K562 (cell line): ENCODE measurements around the gene LBP. TPM values are rescaled to one million over a fixed set of nuclear protein-coding genes. Genes with fewer than 3 reads are reported as not detected.

Source experiments
- PHB2 ChIP-seq: fragments of 450-650 bp; IDR thresholded peaks from 2 replicates; pipeline ENCODE4 v1.6.1; 2017; ENCODE audit warnings: low read depth
- U2AF2 ChIP-seq: fragments of 200-400 bp; formaldehyde crosslinking; optimal IDR thresholded peaks from 2 replicates; pipeline ENCODE3; 2017; ENCODE audit warnings: low read depth, mild to moderate bottlenecking, low read length
- polyA plus RNA-seq, 8 experiments: library from polyadenylated mRNA; depleted of rRNA in 4 of 8; stranded (reverse) in 5 of 8; unstranded in 3 of 8; fragments of >200 nt; fragmentation: Nextera tagmentation in 2 of 8; fragmentation: Illumina TruSeq in 1 of 8; extraction: Ambion mirVana in 2 of 8; extraction: Trizol in 1 of 8; gene quantifications; 2 replicates each; pipeline versions ENCODE4 v1.2.1 to v1.2.3, GENCODE V29; 2011 to 2014; ENCODE audit warnings: inconsistent platforms in 1 of 8, missing spikeins in 1 of 8
- small RNA-seq: library from RNA; depleted of rRNA; stranded (forward); fragments of <200 nt; gene quantifications from one replicate; pipeline ENCODE3, GENCODE V24; 2014
- total RNA-seq, 7 experiments: library from RNA; depleted of rRNA in 6 of 7; stranded (reverse); fragments of >200 nt in 6 of 7; fragmentation: Illumina TruSeq in 2 of 7; extraction: Trizol in 2 of 7; gene quantifications; 2 replicates each; pipeline versions ENCODE4 v1.2.1 to v1.2.3, GENCODE V29; 2011 to 2021; ENCODE audit warnings: low replicate concordance in 1 of 7

Gene LBP
- total and polyA plus RNA-seq, 9 of the 15 experiments (the other 6 are each of a cell fraction or from before 2014, with no cell fraction given) = 0.06 to 0.31 (median 0.09) TPM; not detected in 3

DNA sequence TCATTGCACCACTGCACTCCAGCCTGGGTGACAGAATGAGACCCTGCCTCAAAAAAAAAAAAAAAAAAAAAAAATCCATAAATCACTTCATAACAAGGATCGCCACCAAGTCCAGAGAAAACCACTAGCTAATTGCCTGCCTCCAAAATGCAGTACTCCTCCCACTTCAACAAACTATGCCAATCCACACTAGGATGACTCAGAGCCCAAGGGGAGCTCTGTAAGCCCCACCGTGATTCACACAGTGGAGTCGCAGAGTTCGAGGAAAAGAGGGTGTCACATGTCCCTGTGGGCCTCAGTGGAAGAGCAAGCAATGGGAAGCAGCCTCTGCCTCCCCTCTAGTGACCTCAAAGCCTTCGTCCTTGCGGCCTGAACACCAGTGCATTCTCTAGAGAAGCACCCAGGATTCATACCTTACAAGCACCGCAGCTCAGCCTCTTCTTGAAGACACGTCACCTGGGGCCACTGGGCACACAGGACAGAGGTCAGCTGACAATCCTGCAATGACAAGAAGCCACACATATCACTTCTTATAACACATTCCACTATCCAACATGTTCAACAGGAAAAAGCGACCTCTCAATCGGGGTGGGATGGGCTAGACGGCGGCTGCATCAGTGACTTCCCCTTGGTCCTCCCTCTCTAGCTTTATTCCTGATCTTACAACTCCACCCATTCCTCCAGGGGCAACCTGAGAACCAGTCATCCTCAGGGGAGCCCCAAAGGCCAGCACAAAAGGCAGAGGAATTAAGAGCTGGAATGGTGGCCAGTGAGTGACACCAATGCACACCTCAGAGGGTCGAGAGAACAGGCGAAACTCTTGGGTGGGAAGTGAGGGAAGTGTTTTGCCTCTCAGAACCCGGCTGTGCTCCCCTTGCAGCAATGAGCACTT, 80.0 kb downstream of the LBP start (continued):
- TF ChIP-seq PHB2 = no peak
- TF ChIP-seq U2AF2 = no peak

Small RNA genes within 50 kb of the gene (small RNA-seq; reads per million reads assigned to genes)
- gene RF00056 (not detected), gene SNORA71B (17.3 reads per million, percentile 96 among the genes with 10 or more reads in this experiment)

Other genes starting within 250 kb of the LBP start
- 48.3 and 61.2 TPM in 2 replicates for gene TGM2, start 181.2 kb upstream of the LBP start, total RNA-seq (2014; rRNA removed)
- 17.4 and 22.0 TPM in 2 replicates for gene TGM2, start 181.2 kb upstream of the LBP start, total RNA-seq (2014; rRNA removed; fragmentation: Illumina TruSeq; extraction: Trizol)
- 20.4 and 21.0 TPM in 2 replicates for gene TGM2, start 181.2 kb upstream of the LBP start, total RNA-seq (2015; rRNA removed; fragmentation: Illumina TruSeq; extraction: Trizol)
- gene TGM2, start 181.2 kb upstream of the LBP start, total RNA-seq (2021) = 78.5 and 82.3 TPM in 2 replicates
- gene TGM2, start 181.2 kb upstream of the LBP start, polyA plus RNA-seq (2011; rRNA removed) = 35.3 and 37.6 TPM in 2 replicates
- 55.1 and 56.7 TPM in 2 replicates for gene TGM2, start 181.2 kb upstream of the LBP start, polyA plus RNA-seq (2014; fragmentation: Illumina TruSeq; extraction: Trizol)
- gene TGM2, start 181.2 kb upstream of the LBP start, polyA plus RNA-seq (2014; fragmentation: Nextera tagmentation; extraction: Ambion mirVana) = 1 to 10 TPM; 5.5 TPM
- gene TGM2, start 181.2 kb upstream of the LBP start, polyA plus RNA-seq (2014; rRNA removed) = 43.9 and 48.0 TPM in 2 replicates
- not detected in 2 replicates for gene KIAA1755, start 85.7 kb upstream of the LBP start, total RNA-seq (2014; rRNA removed)
- not detected in 2 replicates for gene KIAA1755, start 85.7 kb upstream of the LBP start, total RNA-seq (2014; rRNA removed; fragmentation: Illumina TruSeq; extraction: Trizol)
- gene KIAA1755, start 85.7 kb upstream of the LBP start, total RNA-seq (2015; rRNA removed; fragmentation: Illumina TruSeq; extraction: Trizol) = not detected in 2 replicates
- not detected in 2 replicates for gene KIAA1755, start 85.7 kb upstream of the LBP start, total RNA-seq (2021)
- not detected in 2 replicates for gene KIAA1755, start 85.7 kb upstream of the LBP start, polyA plus RNA-seq (2011; rRNA removed)
- gene KIAA1755, start 85.7 kb upstream of the LBP start, polyA plus RNA-seq (2014; fragmentation: Illumina TruSeq; extraction: Trizol) = not detected in 2 replicates
- gene KIAA1755, start 85.7 kb upstream of the LBP start, polyA plus RNA-seq (2014; fragmentation: Nextera tagmentation; extraction: Ambion mirVana) = not detected
- gene KIAA1755, start 85.7 kb upstream of the LBP start, polyA plus RNA-seq (2014; rRNA removed) = 0.12 TPM in 1 of 2 replicates, not detected in the other
- gene BPI, start 42.3 kb upstream of the LBP start, total RNA-seq (2014; rRNA removed) = not detected in 2 replicates
- not detected in 2 replicates for gene BPI, start 42.3 kb upstream of the LBP start, total RNA-seq (2014; rRNA removed; fragmentation: Illumina TruSeq; extraction: Trizol)
- gene BPI, start 42.3 kb upstream of the LBP start, total RNA-seq (2015; rRNA removed; fragmentation: Illumina TruSeq; extraction: Trizol) = not detected in 2 replicates
- gene BPI, start 42.3 kb upstream of the LBP start, total RNA-seq (2021) = not detected in 2 replicates
- not detected in 2 replicates for gene BPI, start 42.3 kb upstream of the LBP start, polyA plus RNA-seq (2011; rRNA removed)
- gene BPI, start 42.3 kb upstream of the LBP start, polyA plus RNA-seq (2014; fragmentation: Illumina TruSeq; extraction: Trizol) = not detected in 2 replicates
- not detected for gene BPI, start 42.3 kb upstream of the LBP start, polyA plus RNA-seq (2014; fragmentation: Nextera tagmentation; extraction: Ambion mirVana)
- not detected in 2 replicates for gene BPI, start 42.3 kb upstream of the LBP start, polyA plus RNA-seq (2014; rRNA removed)
- gene SNHG17, start 88.8 kb downstream of the LBP start, total RNA-seq (2014; rRNA removed) = 57.7 and 72.7 TPM in 2 replicates
- 66.3 and 73.6 TPM in 2 replicates for gene SNHG17, start 88.8 kb downstream of the LBP start, total RNA-seq (2014; rRNA removed; fragmentation: Illumina TruSeq; extraction: Trizol)
- 69.9 and 74.3 TPM in 2 replicates for gene SNHG17, start 88.8 kb downstream of the LBP start, total RNA-seq (2015; rRNA removed; fragmentation: Illumina TruSeq; extraction: Trizol)
- 106 and 112 TPM in 2 replicates for gene SNHG17, start 88.8 kb downstream of the LBP start, total RNA-seq (2021)
- 38.8 and 50.3 TPM in 2 replicates for gene SNHG17, start 88.8 kb downstream of the LBP start, polyA plus RNA-seq (2011; rRNA removed)
- gene SNHG17, start 88.8 kb downstream of the LBP start, polyA plus RNA-seq (2014; fragmentation: Illumina TruSeq; extraction: Trizol) = 32.6 and 39.0 TPM in 2 replicates
- gene SNHG17, start 88.8 kb downstream of the LBP start, polyA plus RNA-seq (2014; fragmentation: Nextera tagmentation; extraction: Ambion mirVana) = 10 to 100 TPM; 29.8 to 35.9 TPM
- 72.2 and 73.2 TPM in 2 replicates for gene SNHG17, start 88.8 kb downstream of the LBP start, polyA plus RNA-seq (2014; rRNA removed)
- 11.6 and 14.7 TPM in 2 replicates for gene RALGAPB, start 126.4 kb downstream of the LBP start, total RNA-seq (2014; rRNA removed)
- 18.5 and 21.2 TPM in 2 replicates for gene RALGAPB, start 126.4 kb downstream of the LBP start, total RNA-seq (2014; rRNA removed; fragmentation: Illumina TruSeq; extraction: Trizol)
- gene RALGAPB, start 126.4 kb downstream of the LBP start, total RNA-seq (2015; rRNA removed; fragmentation: Illumina TruSeq; extraction: Trizol) = 17.7 and 18.6 TPM in 2 replicates
- gene RALGAPB, start 126.4 kb downstream of the LBP start, total RNA-seq (2021) = 21.7 and 23.8 TPM in 2 replicates
- 12.5 and 13.6 TPM in 2 replicates for gene RALGAPB, start 126.4 kb downstream of the LBP start, polyA plus RNA-seq (2011; rRNA removed)
- gene RALGAPB, start 126.4 kb downstream of the LBP start, polyA plus RNA-seq (2014; fragmentation: Illumina TruSeq; extraction: Trizol) = 21.1 and 25.6 TPM in 2 replicates
- gene RALGAPB, start 126.4 kb downstream of the LBP start, polyA plus RNA-seq (2014; fragmentation: Nextera tagmentation; extraction: Ambion mirVana) = 1 to 10 TPM; 4.3 to 6.0 TPM
- 11.3 and 11.7 TPM in 2 replicates for gene RALGAPB, start 126.4 kb downstream of the LBP start, polyA plus RNA-seq (2014; rRNA removed)
- not detected in 2 replicates for gene ADIG, start 234.7 kb downstream of the LBP start, total RNA-seq (2014; rRNA removed)
- not detected in 2 replicates for gene ADIG, start 234.7 kb downstream of the LBP start, total RNA-seq (2014; rRNA removed; fragmentation: Illumina TruSeq; extraction: Trizol)
- not detected in 2 replicates for gene ADIG, start 234.7 kb downstream of the LBP start, total RNA-seq (2015; rRNA removed; fragmentation: Illumina TruSeq; extraction: Trizol)
- gene ADIG, start 234.7 kb downstream of the LBP start, total RNA-seq (2021) = not detected in 2 replicates
- not detected in 2 replicates for gene ADIG, start 234.7 kb downstream of the LBP start, polyA plus RNA-seq (2011; rRNA removed)
- not detected in 2 replicates for gene ADIG, start 234.7 kb downstream of the LBP start, polyA plus RNA-seq (2014; fragmentation: Illumina TruSeq; extraction: Trizol)
- not detected for gene ADIG, start 234.7 kb downstream of the LBP start, polyA plus RNA-seq (2014; fragmentation: Nextera tagmentation; extraction: Ambion mirVana)
- gene ADIG, start 234.7 kb downstream of the LBP start, polyA plus RNA-seq (2014; rRNA removed) = not detected in 2 replicates